PC-3 (cell line): ENCODE data around the gene TMEM52. TPM values are rescaled to one million over a fixed set of nuclear protein-coding genes. Genes with fewer than 3 reads are reported as not detected.

Experiments used
- ATAC-seq: fragments of 200-7000 bp; cut with Tn5 transposase; 2 replicates; pipeline ENCODE4 v1.9.1; 2020; ENCODE audit warnings: mild to moderate bottlenecking, moderate library complexity
- BruUV-seq: library from RNA; stranded (reverse); fragments of 400-500 nt; replicated peaks from 2 replicates; lab custom pipeline; 2021; lab: Mats Ljungman, UMichigan
- CTCF ChIA-PET: fragments of 300-600 bp; sonication (Branson Sonifier 250); formaldehyde crosslinking; loops from one replicate; lab custom pipeline; 2022; ENCODE audit warnings: antibody characterized with exemption; lab: Charles Lee
- POLR2A ChIA-PET: fragments of 300-600 bp; sonication (Branson Sonifier 250); formaldehyde crosslinking; loops from one replicate; lab custom pipeline; 2022; ENCODE audit warnings: antibody characterized with exemption; ENCODE audit not compliant: unreplicated experiment; lab: Charles Lee
- DNase-seq: peaks from one replicate; pipeline ENCODE4 v3.0.0-alpha.2; 2015
- H2AFZ ChIP-seq: fragments of 300-600 bp; sonication (generic); 2 replicates; pipeline ENCODE4 v1.6.0; 2016; ENCODE audit warnings: antibody characterized with exemption, low read length
- H3F3A ChIP-seq: fragments of 300-600 bp; sonication (generic); one replicate; pipeline ENCODE4 v1.6.0; 2017; ENCODE audit warnings: antibody characterized with exemption, low read length, control low read depth, mild to moderate bottlenecking; ENCODE audit not compliant: unreplicated experiment
- H3K27ac ChIP-seq: fragments of 300-600 bp; sonication (generic); 2 replicates; pipeline ENCODE4 v1.5.1; 2016; ENCODE audit warnings: mild to moderate bottlenecking, low read length
- H3K27me3 ChIP-seq: fragments of 300-600 bp; sonication (generic); 2 replicates; pipeline ENCODE4 v1.6.1; 2016; ENCODE audit warnings: low read length, mixed read lengths
- H3K36me3 ChIP-seq: fragments of 300-600 bp; sonication (generic); 2 replicates; pipeline ENCODE4 v1.6.1; 2016; ENCODE audit warnings: low read depth, mixed run types, low read length, mixed read lengths
- H3K4me1 ChIP-seq: fragments of 300-600 bp; sonication (generic); 2 replicates; pipeline ENCODE4 v1.5.1; 2016; ENCODE audit warnings: low read length; ENCODE audit not compliant: insufficient read depth
- H3K4me2 ChIP-seq: fragments of 300-600 bp; sonication (generic); 2 replicates; pipeline ENCODE4 v1.6.0; 2016; ENCODE audit warnings: low read length
- H3K4me3 ChIP-seq: fragments of 300-600 bp; sonication (generic); 2 replicates; pipeline ENCODE4 v1.5.1; 2016; ENCODE audit warnings: mild to moderate bottlenecking, low read length, mixed read lengths
- H3K79me2 ChIP-seq: fragments of 300-600 bp; sonication (generic); 2 replicates; pipeline ENCODE4 v1.6.1; 2017; ENCODE audit warnings: low read length, mixed read lengths
- H3K9ac ChIP-seq: fragments of 300-600 bp; sonication (generic); 2 replicates; pipeline ENCODE4 v1.6.0; 2016; ENCODE audit warnings: mild to moderate bottlenecking, low read length
- H3K9me2 ChIP-seq: fragments of 300-600 bp; sonication (generic); replicated peaks from 2 replicates; pipeline ENCODE4 v1.6.1; 2016; ENCODE audit warnings: mixed run types, low read length, mixed read lengths
- H3K9me3 ChIP-seq: fragments of 300-600 bp; sonication (generic); 2 replicates; pipeline ENCODE4 v1.6.1; 2016; ENCODE audit warnings: low read length, mixed read lengths
- H4K20me1 ChIP-seq: fragments of 300-600 bp; sonication (generic); 2 replicates; pipeline ENCODE4 v1.6.1; 2016; ENCODE audit warnings: low read length, mixed read lengths
- CTCF ChIP-seq: fragments of 300-600 bp; sonication (generic); conservative IDR thresholded peaks from 2 replicates; pipeline ENCODE4 v1.5.1; 2017; ENCODE audit warnings: antibody characterized with exemption, low read depth, mild to moderate bottlenecking, low read length
- EZH2 ChIP-seq: fragments of 300-600 bp; sonication (generic); IDR thresholded peaks from one replicate; pipeline ENCODE4 v1.6.1; 2017; ENCODE audit warnings: antibody characterized with exemption, mild to moderate bottlenecking, low read length; ENCODE audit not compliant: unreplicated experiment
- EZH2phosphoT487 ChIP-seq: fragments of 300-600 bp; sonication (generic); IDR thresholded peaks from 2 replicates; pipeline ENCODE4 v1.6.1; 2018; ENCODE audit warnings: mild to moderate bottlenecking, antibody characterized with exemption, low read length, borderline replicate concordance
- intact Hi-C: fragments of 100-400 bp; cut with micrococcal nuclease; formaldehyde crosslinking; loops from 2 replicates; pipeline ENCODE4 v1.9.0; 2023
- total RNA-seq: library from RNA; depleted of rRNA; stranded (reverse); fragments of >200 nt; gene quantifications from 2 replicates; pipeline ENCODE4 v1.2.3, GENCODE V29; 2014

The TMEM52 gene
- total RNA-seq, 1 experiment from 2014 or later, result 22.6 TPM

- H3K4me2 ChIP-seq, result no peak overlapping the region
- H3K9me2 ChIP-seq, result no peaks in the 10 kb centered on the region
- BruUV-seq, result no TSS peak
- no peak overlapping the region for H3K4me3 ChIP-seq
- ChIA-PET CTCF (interaction anchor here (0.6 kb wide), 1 partner anchor 10 kb away, joined by 4 read pairs; no protein-coding TSS in a partner anchor), POLR2A (no interaction called here)
- H3K27ac ChIP-seq, result no peak overlapping the region
- no peak for TF ChIP-seq CTCF
- TF ChIP-seq EZH2phosphoT487, result no peak
- no peak for TF ChIP-seq EZH2
- ATAC-seq, result no peak
- no peaks in the 10 kb centered on the region for H3K79me2 ChIP-seq
- H2AFZ ChIP-seq, result no peak overlapping the region
- H3K9me3 ChIP-seq, result no peaks in the 10 kb centered on the region
- intact Hi-C loops, result no loop called here
- no peak overlapping the region for H3K9ac ChIP-seq
- H3K36me3 ChIP-seq, result no peaks in the 10 kb centered on the region
- DNase-seq, result no peak
- H4K20me1 ChIP-seq, result no peaks in the 10 kb centered on the region
- no peaks in the 10 kb centered on the region for H3K27me3 ChIP-seq
- H3F3A ChIP-seq, result no peaks in the 10 kb centered on the region
- H3K4me1 ChIP-seq, result no peaks in the 10 kb centered on the region
Measured at GRCh38 chr1:1926346-1926811, 7.3 kb upstream of the TMEM52 start.

DNA sequence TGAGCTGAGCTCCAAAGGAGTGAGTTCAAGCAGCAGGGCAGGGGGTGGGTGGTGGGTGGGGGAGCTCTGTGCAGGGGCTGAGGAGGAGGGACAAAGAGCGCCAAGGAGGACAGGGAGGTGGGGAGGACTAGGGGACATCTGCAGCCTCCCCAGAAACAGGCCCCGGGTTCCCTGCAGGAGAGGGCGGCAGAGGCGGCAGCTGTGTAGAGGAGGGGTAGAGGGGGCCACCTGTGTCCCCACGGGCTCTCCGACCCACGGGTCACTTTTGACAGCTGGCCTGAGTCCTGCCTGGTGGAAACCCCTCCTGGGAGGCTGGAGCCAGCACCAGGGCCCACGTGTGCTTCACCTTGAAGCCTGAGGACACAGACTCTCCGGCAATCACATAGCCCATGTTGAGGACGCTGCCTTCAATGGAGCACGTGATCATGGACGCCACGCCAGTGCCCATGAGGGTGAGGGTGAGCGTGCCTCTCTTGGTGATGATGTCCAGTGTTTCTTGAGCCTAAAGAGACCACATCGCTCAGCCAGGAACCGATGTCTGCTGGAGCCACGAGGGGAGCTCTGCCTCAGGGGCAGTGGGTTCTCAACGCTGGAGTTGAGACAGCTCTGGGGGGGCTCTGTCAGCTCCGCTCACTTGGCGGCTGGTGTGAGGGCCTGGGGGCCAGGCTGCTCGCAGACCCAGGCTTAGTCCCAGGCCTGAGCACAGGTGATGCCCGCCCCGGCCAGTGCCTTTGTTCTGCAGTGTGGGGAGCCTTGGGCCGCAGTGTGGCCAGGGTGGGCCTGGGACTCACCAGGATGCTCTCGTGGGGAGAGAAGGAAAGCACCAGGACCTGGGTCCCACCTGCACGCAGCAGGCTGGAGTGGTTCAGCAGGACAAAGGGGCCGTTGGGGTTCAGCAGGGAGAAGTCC lies 6.6 kb upstream of the TMEM52 start:
- Histone ChIP-seq H2AFZ (no peak overlapping the region), H3K27me3 (no peaks in the 10 kb centered on the region), H3K9ac (no peak overlapping the region), H3K4me3 (no peak overlapping the region), H3K79me2 (no peaks in the 10 kb centered on the region), H3K4me1 (no peaks in the 10 kb centered on the region), H3K9me3 (no peaks in the 10 kb centered on the region), H3F3A (no peaks in the 10 kb centered on the region), H3K9me2 (no peaks in the 10 kb centered on the region), H4K20me1 (no peaks in the 10 kb centered on the region), H3K4me2 (no peak overlapping the region), H3K27ac (no peak overlapping the region), H3K36me3 (no peaks in the 10 kb centered on the region)
- DNase-seq, result no peak
- intact Hi-C loops, result no loop called here
- POLR2A ChIA-PET, result no interaction called here
- BruUV-seq, result no TSS peak
- TF ChIP-seq CTCF (no peak), EZH2 (no peak), EZH2phosphoT487 (no peak)
- ATAC-seq, result no peak
- CTCF ChIA-PET, result interaction anchor here (0.6 kb wide), 1 partner anchor 11 kb away, joined by 4 read pairs; no protein-coding TSS in a partner anchor

DNA sequence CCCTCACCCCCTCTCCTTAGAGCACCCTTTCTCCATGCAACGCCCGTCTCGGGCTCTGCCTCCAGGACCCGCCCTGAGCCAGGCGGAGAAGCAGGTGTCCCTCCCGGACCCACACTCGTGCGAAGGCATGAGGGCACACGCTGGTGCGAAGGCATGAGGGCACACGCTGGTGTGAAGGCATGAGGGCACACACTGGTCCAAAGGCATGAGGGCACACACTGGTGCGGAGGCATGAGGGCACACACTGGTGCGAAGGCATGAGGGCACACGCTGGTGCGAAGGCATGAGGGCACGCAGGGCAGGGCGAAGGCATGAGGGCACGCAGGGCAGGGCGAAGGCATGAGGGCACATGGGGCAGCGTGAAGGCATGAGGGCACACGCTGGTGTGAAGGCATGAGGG lies 5.8 kb upstream of the TMEM52 start:
- no peaks in the 10 kb centered on the region for H3K9me3 ChIP-seq
- H3K27me3 ChIP-seq, result no peaks in the 10 kb centered on the region
- no peak for DNase-seq
- H3K9ac ChIP-seq, result no peak overlapping the region
- H3K36me3 ChIP-seq, result no peaks in the 10 kb centered on the region
- no peaks in the 10 kb centered on the region for H3K79me2 ChIP-seq
- no peak overlapping the region for H3K4me2 ChIP-seq
- BruUV-seq, result no TSS peak
- no peaks in the 10 kb centered on the region for H3K9me2 ChIP-seq
- no peak overlapping the region for H3K4me3 ChIP-seq
- no peak overlapping the region for H2AFZ ChIP-seq
- ATAC-seq, result no peak
- no peak overlapping the region for H3K27ac ChIP-seq
- no peaks in the 10 kb centered on the region for H3F3A ChIP-seq
- no peak for TF ChIP-seq EZH2
- TF ChIP-seq EZH2phosphoT487, result no peak
- no peak for TF ChIP-seq CTCF
- no peaks in the 10 kb centered on the region for H4K20me1 ChIP-seq
- H3K4me1 ChIP-seq, result peaks cover 2% of the 10 kb centered on the region; the same call in 1 of the 2 replicates
- intact Hi-C loops, result no loop called here
- ChIA-PET CTCF (no interaction called here), POLR2A (no interaction called here)
